SU-DHL-6 (cell line): ENCODE data around the gene NT5C2.

Experiments used
- EZH2phosphoT487 ChIP-seq: fragments of 200-600 bp; sonication (generic), shearing (Covaris generic); conservative IDR thresholded peaks from 2 replicates; pipeline ENCODE4 v1.6.1; 2018; ENCODE audit warnings: mild to moderate bottlenecking, antibody characterized with exemption, low read length, moderate library complexity, mixed read lengths
- TF ChIP-seq, protein P1 (sequence below): fragments of 200-600 bp; sonication (generic); IDR thresholded peaks from one replicate; pipeline ENCODE4 v1.5.1; 2017; ENCODE audit warnings: antibody characterized with exemption, mild to moderate bottlenecking, low read length, moderate library complexity; ENCODE audit not compliant: insufficient read depth, poor library complexity, severe bottlenecking

DNA sequence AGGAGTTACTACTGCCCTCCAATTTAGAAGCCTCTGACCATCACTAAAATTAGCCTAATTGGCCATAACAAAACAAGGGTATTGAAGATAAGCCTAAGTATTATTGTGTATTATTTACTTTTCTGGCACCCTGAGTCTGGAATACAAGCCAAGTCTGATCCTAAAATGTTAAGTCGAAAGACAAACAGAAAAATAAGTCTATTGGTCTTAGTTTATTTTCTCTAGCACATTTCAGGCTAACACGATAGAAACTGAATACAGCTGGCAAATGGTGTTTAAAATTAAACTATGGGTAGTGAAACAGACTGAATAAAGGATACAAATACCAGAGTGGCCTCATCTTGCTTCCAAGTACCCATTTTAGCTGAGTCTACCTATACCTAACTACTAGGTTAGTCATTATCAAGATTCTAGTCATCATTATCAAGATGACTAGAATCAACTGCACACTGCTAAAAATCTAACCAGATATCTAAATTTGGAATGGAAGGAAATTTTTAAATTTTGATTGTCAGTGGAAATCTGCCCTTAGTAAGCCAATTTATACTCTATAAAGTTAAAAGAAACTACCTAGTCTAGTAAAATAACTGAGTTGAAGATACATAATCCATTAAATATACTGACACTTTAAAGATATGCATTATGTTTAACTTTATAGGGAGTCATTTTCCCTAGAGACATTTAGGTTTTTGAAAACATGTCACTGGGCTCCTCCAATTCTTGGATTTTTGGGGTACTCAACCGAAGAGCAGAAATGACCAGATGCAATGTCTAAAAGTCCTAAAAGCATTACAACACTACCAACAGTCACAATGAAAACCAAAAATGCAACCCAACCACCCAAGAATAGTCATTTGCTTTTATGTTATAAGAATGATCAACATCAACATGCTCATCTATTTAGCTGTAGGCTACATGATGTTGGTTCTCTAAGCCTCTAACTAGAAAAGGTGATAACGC, 80.9 kb downstream of the NT5C2 start:
- TF ChIP-seq, protein P1, sequence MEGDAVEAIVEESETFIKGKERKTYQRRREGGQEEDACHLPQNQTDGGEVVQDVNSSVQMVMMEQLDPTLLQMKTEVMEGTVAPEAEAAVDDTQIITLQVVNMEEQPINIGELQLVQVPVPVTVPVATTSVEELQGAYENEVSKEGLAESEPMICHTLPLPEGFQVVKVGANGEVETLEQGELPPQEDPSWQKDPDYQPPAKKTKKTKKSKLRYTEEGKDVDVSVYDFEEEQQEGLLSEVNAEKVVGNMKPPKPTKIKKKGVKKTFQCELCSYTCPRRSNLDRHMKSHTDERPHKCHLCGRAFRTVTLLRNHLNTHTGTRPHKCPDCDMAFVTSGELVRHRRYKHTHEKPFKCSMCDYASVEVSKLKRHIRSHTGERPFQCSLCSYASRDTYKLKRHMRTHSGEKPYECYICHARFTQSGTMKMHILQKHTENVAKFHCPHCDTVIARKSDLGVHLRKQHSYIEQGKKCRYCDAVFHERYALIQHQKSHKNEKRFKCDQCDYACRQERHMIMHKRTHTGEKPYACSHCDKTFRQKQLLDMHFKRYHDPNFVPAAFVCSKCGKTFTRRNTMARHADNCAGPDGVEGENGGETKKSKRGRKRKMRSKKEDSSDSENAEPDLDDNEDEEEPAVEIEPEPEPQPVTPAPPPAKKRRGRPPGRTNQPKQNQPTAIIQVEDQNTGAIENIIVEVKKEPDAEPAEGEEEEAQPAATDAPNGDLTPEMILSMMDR, result no peak
- no peak for TF ChIP-seq EZH2phosphoT487
